CD8-positive, alpha-beta memory T cell (primary cell): ENCODE results near the gene PHF14. TPM values are rescaled to one million over a fixed set of nuclear protein-coding genes. Genes with fewer than 3 reads are reported as not detected.
"Not testable (repeated sequence)": the region's sequence is repeated elsewhere in the genome, so short reads cannot be mapped to it uniquely, and the experiment has no call there.

Experiments
- CTCF ChIA-PET: fragments of 350-600 bp; sonication (Branson Sonifier 250); formaldehyde crosslinking; loops from one replicate; lab custom pipeline; 2021; ENCODE audit warnings: antibody characterized with exemption; lab: Charles Lee
- POLR2A ChIA-PET: fragments of 350-600 bp; sonication (Branson Sonifier 250); formaldehyde crosslinking; loops from one replicate; lab custom pipeline; 2021; ENCODE audit warnings: antibody characterized with exemption; lab: Charles Lee
- DNase-seq, 5 donors: peaks; one replicate each; pipeline versions ENCODE4 v3.0.0 to v3.0.0-alpha.2; 2020 to 2022; ENCODE audit warnings: mixed read lengths in 1 of 5
- H3K27ac ChIP-seq: one replicate; pipeline ENCODE4 v1.7.0; 2013; ENCODE audit warnings: low read depth, mild to moderate bottlenecking, low read length, moderate library complexity
- H3K27me3 ChIP-seq: 2 replicates; pipeline ENCODE4 v1.7.0; 2013; ENCODE audit warnings: low read length, mild to moderate bottlenecking; ENCODE audit not compliant: insufficient read depth, poor library complexity, severe bottlenecking
- H3K36me3 ChIP-seq: 2 replicates; pipeline ENCODE4 v1.7.0; 2013; ENCODE audit warnings: mild to moderate bottlenecking, low read length, moderate library complexity; ENCODE audit not compliant: insufficient read depth
- H3K4me1 ChIP-seq: 2 replicates; pipeline ENCODE4 v1.7.0; 2013; ENCODE audit warnings: mild to moderate bottlenecking, low read length, moderate library complexity; ENCODE audit not compliant: insufficient read depth
- H3K4me3 ChIP-seq: 2 replicates; pipeline ENCODE4 v1.7.0; 2013; ENCODE audit warnings: mild to moderate bottlenecking, low read length
- H3K9me3 ChIP-seq: 2 replicates; pipeline ENCODE4 v1.7.0; 2013; ENCODE audit warnings: mild to moderate bottlenecking, low read length
- H3K27ac Mint-ChIP-seq, 8 donors: one replicate each; pipeline ENCODE4 v1.8.0; 2020 to 2021; ENCODE audit warnings: mixed read lengths in 8 of 8, mild to moderate bottlenecking in 6 of 8, inconsistent platforms in 3 of 8, moderate library complexity in 3 of 8
- H3K27me3 Mint-ChIP-seq, 2 donors: one replicate each; pipeline ENCODE4 v1.8.0; 2020 to 2021; ENCODE audit warnings: mixed read lengths in 2 of 2, mild to moderate bottlenecking in 1 of 2, moderate library complexity in 1 of 2
- H3K36me3 Mint-ChIP-seq, 3 donors: one replicate each; pipeline ENCODE4 v1.8.0; 2020 to 2021; ENCODE audit warnings: mixed read lengths in 3 of 3, inconsistent platforms in 1 of 3, mild to moderate bottlenecking in 1 of 3
- H3K4me1 Mint-ChIP-seq, 3 donors: one replicate each; pipeline ENCODE4 v1.8.0; 2020 to 2021; ENCODE audit warnings: mixed read lengths in 3 of 3, inconsistent platforms in 1 of 3, mild to moderate bottlenecking in 1 of 3
- H3K4me3 Mint-ChIP-seq, 7 donors: one replicate each; pipeline ENCODE4 v1.8.0; 2020 to 2021; ENCODE audit warnings: mixed read lengths in 7 of 7, mild to moderate bottlenecking in 6 of 7, moderate library complexity in 4 of 7, inconsistent platforms in 2 of 7
- H3K9me3 Mint-ChIP-seq, 5 donors: one replicate each; pipeline ENCODE4 v1.8.0; 2020 to 2022; ENCODE audit warnings: mixed read lengths in 5 of 5, mild to moderate bottlenecking in 3 of 5, moderate library complexity in 2 of 5, inconsistent platforms in 1 of 5
- polyA plus RNA-seq: library from polyadenylated mRNA; unstranded; fragments of 300-500 nt; fragmentation: Illumina TruSeq; gene quantifications from one replicate; pipeline ENCODE4 v1.2.3, GENCODE V29; 2021
- total RNA-seq, 2 experiments: library from RNA; stranded (reverse); gene quantifications; one replicate each; pipeline ENCODE4 v1.2.3, GENCODE V29; 2021

The PHF14 gene
- total RNA-seq, result 10 to 100 TPM; 35.8 to 38.7 TPM
- 12.7 TPM for polyA plus RNA-seq

- H3K27me3 Mint-ChIP-seq, result peaks cover 15 to 17% of the 10 kb centered on the region in 2 donors
- CTCF ChIA-PET, result interaction anchor here (1.0 kb wide), 1 partner anchor 32 kb away, joined by 4 read pairs; no protein-coding TSS in a partner anchor
- H3K27ac Mint-ChIP-seq, result peak within 1 kb of the TSS; percentile 86 to 99 (median 96)
- POLR2A ChIA-PET, result interaction anchor here (0.7 to 3.1 kb wide), 2 partner anchors 28 to 33 kb away, joined by 3 to 45 read pairs; a partner anchor contains a TSS
- Histone ChIP-seq H3K36me3 (no peaks in the 10 kb centered on the region), H3K9me3 (no peaks in the 10 kb centered on the region), H3K27ac (peak within 1 kb of the TSS; percentile 66), H3K4me1 (peaks cover 18% of the 10 kb centered on the region), H3K27me3 (no peaks in the 10 kb centered on the region), H3K4me3 (peak within 1 kb of the TSS; percentile 93)
- DNase-seq, result peak; percentile 90 to 97 (median 95)
- peaks cover 0 to 28% (median 9%) of the 10 kb centered on the region in 3 donors for H3K36me3 Mint-ChIP-seq
- H3K4me1 Mint-ChIP-seq, result peaks cover 27 to 54% (median 49%) of the 10 kb centered on the region in 3 donors
- peak within 1 kb of the TSS; percentile 89 to 98 (median 95) for H3K4me3 Mint-ChIP-seq
- no peaks in the 10 kb centered on the region for H3K9me3 Mint-ChIP-seq
Measured at GRCh38 chr7:10973061-10973941, at the start of gene PHF14. Gene PHF14 (plus strand): TSS chr7:10973872. CDS start chr7:10974324, 452 bp downstream.

GRCh38 chr7:10924370-10924769 lies 49.3 kb upstream of the PHF14 start:
- Mint-ChIP-seq H3K9me3 (no peaks in the 10 kb centered on the region), H3K27me3 (peaks cover 0 to 2% of the 10 kb centered on the region in 2 donors), H3K36me3 (no peaks in the 10 kb centered on the region), H3K4me3 (no peak overlapping the region), H3K27ac (no peak overlapping the region), H3K4me1 (no peaks in the 10 kb centered on the region)
- Histone ChIP-seq H3K4me3 (no peak overlapping the region), H3K9me3 (no peaks in the 10 kb centered on the region), H3K27ac (no peak overlapping the region), H3K36me3 (no peaks in the 10 kb centered on the region), H3K4me1 (no peaks in the 10 kb centered on the region), H3K27me3 (no peaks in the 10 kb centered on the region)
- ChIA-PET POLR2A (interaction anchor here (0.6 kb wide), 1 partner anchor 15 kb away, joined by 3 read pairs; a partner anchor contains a TSS), CTCF (no interaction called here)
- DNase-seq, result no peak

GRCh38 chr7:10928203-10928602 lies 45.5 kb upstream of the PHF14 start:
- H3K27ac Mint-ChIP-seq, H3K27me3 Mint-ChIP-seq, H3K4me3 Mint-ChIP-seq, CTCF ChIA-PET, H3K27ac ChIP-seq, H3K9me3 Mint-ChIP-seq, H3K27me3 ChIP-seq, POLR2A ChIA-PET, DNase-seq, H3K9me3 ChIP-seq, H3K4me1 Mint-ChIP-seq, H3K4me1 ChIP-seq, H3K4me3 ChIP-seq: not testable (repeated sequence)
- peaks cover 0 to 20% (median 2%) of the 10 kb centered on the region in 3 donors for H3K36me3 Mint-ChIP-seq
- peaks cover 11% of the 10 kb centered on the region for H3K36me3 ChIP-seq

- POLR2A ChIA-PET, result interaction anchor here (0.9 kb wide), 1 partner anchor 10 kb away, joined by 3 read pairs; no protein-coding TSS in a partner anchor
- no peak overlapping the region for H3K4me3 Mint-ChIP-seq
Measured at GRCh38 chr7:10930551-10930950, 43.1 kb upstream of the PHF14 start.

GRCh38 chr7:10931161-10931560 lies 42.5 kb upstream of the PHF14 start:
- no peak overlapping the region for H3K4me3 ChIP-seq
- ChIA-PET CTCF (interaction anchor here (1.1 to 1.4 kb wide), 2 partner anchors 10 to 12 kb away, joined by 3 to 4 read pairs; no protein-coding TSS in a partner anchor), POLR2A (no interaction called here)
- no peaks in the 10 kb centered on the region for H3K27me3 ChIP-seq
- H3K36me3 Mint-ChIP-seq, result peaks cover 0 to 41% (median 4%) of the 10 kb centered on the region in 3 donors
- no peak for DNase-seq
- no peaks in the 10 kb centered on the region for H3K9me3 ChIP-seq
- peak overlapping the region in 1 of 8 donors; percentile 83 for H3K27ac Mint-ChIP-seq
- H3K4me1 Mint-ChIP-seq, result peaks cover 7 to 15% (median 14%) of the 10 kb centered on the region in 3 donors
- no peaks in the 10 kb centered on the region for H3K9me3 Mint-ChIP-seq
- H3K4me3 Mint-ChIP-seq, result no peak overlapping the region
- H3K27ac ChIP-seq, result no peak overlapping the region
- H3K27me3 Mint-ChIP-seq, result no peaks in the 10 kb centered on the region
- H3K4me1 ChIP-seq, result no peaks in the 10 kb centered on the region
- H3K36me3 ChIP-seq, result peaks cover 21% of the 10 kb centered on the region

More at GRCh38 chr7:10930551-10930950, 43.1 kb upstream of the PHF14 start:
- no peaks in the 10 kb centered on the region for H3K9me3 ChIP-seq
- H3K36me3 Mint-ChIP-seq, result peaks cover 0 to 35% (median 3%) of the 10 kb centered on the region in 3 donors
- H3K4me1 Mint-ChIP-seq, result peaks cover 2 to 9% (median 8%) of the 10 kb centered on the region in 3 donors
- peaks cover 19% of the 10 kb centered on the region for H3K36me3 ChIP-seq
- peak overlapping the region in 1 of 8 donors; percentile 83 for H3K27ac Mint-ChIP-seq
- H3K9me3 Mint-ChIP-seq, result no peaks in the 10 kb centered on the region
- CTCF ChIA-PET, result interaction anchor here (1.1 to 1.4 kb wide), 2 partner anchors 11 to 12 kb away, joined by 3 to 4 read pairs; no protein-coding TSS in a partner anchor
- no peak for DNase-seq
- H3K27ac ChIP-seq, result no peak overlapping the region
- no peaks in the 10 kb centered on the region for H3K27me3 ChIP-seq
- H3K27me3 Mint-ChIP-seq, result no peaks in the 10 kb centered on the region
- no peaks in the 10 kb centered on the region for H3K4me1 ChIP-seq
- H3K4me3 ChIP-seq, result no peak overlapping the region

- ChIA-PET POLR2A (no interaction called here), CTCF (no interaction called here)
- Histone ChIP-seq H3K4me1 (peaks cover 12% of the 10 kb centered on the region), H3K4me3 (no peak overlapping the region), H3K27me3 (no peaks in the 10 kb centered on the region), H3K36me3 (peaks cover 21% of the 10 kb centered on the region), H3K27ac (no peak overlapping the region), H3K9me3 (no peaks in the 10 kb centered on the region)
- H3K27me3 Mint-ChIP-seq, result no peaks in the 10 kb centered on the region
- DNase-seq, result no peak
- peaks cover 19 to 44% (median 31%) of the 10 kb centered on the region in 3 donors for H3K4me1 Mint-ChIP-seq
- peak overlapping the region in 2 of 8 donors; percentile 7 to 48 for H3K27ac Mint-ChIP-seq
- H3K9me3 Mint-ChIP-seq, result no peaks in the 10 kb centered on the region
- no peak overlapping the region for H3K4me3 Mint-ChIP-seq
- peaks cover 0 to 60% (median 5%) of the 10 kb centered on the region in 3 donors for H3K36me3 Mint-ChIP-seq
Measured at GRCh38 chr7:10934292-10934691, 39.4 kb upstream of the PHF14 start.

- Mint-ChIP-seq H3K36me3 (peaks cover 0 to 31% (median 3%) of the 10 kb centered on the region in 3 donors), H3K9me3 (no peaks in the 10 kb centered on the region), H3K27me3 (peaks cover 0 to 2% of the 10 kb centered on the region in 2 donors), H3K4me3 (no peak overlapping the region), H3K27ac (no peak overlapping the region), H3K4me1 (peaks cover 19 to 47% (median 33%) of the 10 kb centered on the region in 3 donors)
- ChIA-PET CTCF (interaction anchor here (1.1 to 1.4 kb wide), 2 partner anchors 35 to 1747 kb away, joined by 3 to 5 read pairs; no protein-coding TSS in a partner anchor), POLR2A (interaction anchor here (0.6 to 3.9 kb wide), 5 partner anchors 10 to 81 kb away, joined by 3 to 45 read pairs (median 3); partner anchors contain the start of gene PHF14)
- H3K27ac ChIP-seq, result peak overlapping the region; percentile 90
- H3K4me1 ChIP-seq, result peaks cover 21% of the 10 kb centered on the region
- no peaks in the 10 kb centered on the region for H3K27me3 ChIP-seq
- no peak for DNase-seq
- peak overlapping the region; percentile 90 for H3K4me3 ChIP-seq
- peaks cover 7% of the 10 kb centered on the region for H3K36me3 ChIP-seq
- H3K9me3 ChIP-seq, result no peaks in the 10 kb centered on the region
Measured at GRCh38 chr7:10939237-10939910, 34.3 kb upstream of the PHF14 start.
